ENCODE data around the gene CSK. TPM values are rescaled to one million over a fixed set of nuclear protein-coding genes. Genes with fewer than 3 reads are reported as not detected.

The CSK gene
- total and polyA plus RNA-seq, 2 experiments from 2014 or later: 13.6 to 27.5 TPM

DNA sequence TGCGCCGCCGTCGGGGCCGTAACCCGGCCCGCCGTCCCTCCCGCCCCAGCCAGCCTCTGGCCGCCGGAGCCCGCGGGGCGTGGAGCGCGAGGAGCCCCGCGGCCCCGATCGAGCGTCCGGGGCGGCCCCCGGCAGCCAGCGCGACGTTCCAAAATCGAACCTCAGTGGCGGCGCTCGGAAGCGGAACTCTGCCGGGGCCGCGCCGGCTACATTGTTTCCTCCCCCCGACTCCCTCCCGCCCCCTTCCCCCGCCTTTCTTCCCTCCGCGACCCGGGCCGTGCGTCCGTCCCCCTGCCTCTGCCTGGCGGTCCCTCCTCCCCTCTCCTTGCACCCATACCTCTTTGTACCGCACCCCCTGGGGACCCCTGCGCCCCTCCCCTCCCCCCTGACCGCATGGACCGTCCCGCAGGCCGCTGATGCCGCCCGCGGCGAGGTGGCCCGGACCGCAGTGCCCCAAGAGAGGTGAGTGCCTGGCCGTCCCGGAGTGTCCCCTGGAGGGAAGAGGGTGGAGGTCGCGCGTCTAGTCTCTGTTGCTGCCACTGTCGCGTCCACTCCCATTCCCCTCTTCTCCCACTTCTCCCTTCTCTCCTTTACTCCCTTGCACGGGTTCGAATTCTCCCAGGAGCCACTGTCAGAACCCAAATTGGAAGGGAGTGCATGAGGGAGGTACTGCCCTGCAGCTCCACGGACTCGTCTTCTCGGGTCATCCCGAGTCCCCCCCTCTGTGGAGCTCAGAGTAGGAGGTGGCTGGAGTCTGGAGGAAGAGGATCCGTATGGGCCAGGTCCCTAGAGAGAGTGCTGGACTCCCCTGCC is 585 bp downstream of the CSK start:
- Mint-ChIP-seq H3K4me3 (peak overlapping the region; percentile 82), H3K9me3 (no peaks in the 10 kb centered on the region), H3K36me3 (ENCODE audit: low read depth) (no peaks in the 10 kb centered on the region), H3K4me1 (peaks cover 35% of the 10 kb centered on the region), H3K27ac (no peak overlapping the region), H3K27me3 (ENCODE audit: insufficient read depth, low read depth, poor library complexity) (peaks cover 23% of the 10 kb centered on the region)
- H3K4me1 ChIP-seq (ENCODE audit: insufficient read depth): peaks cover 13% of the 10 kb centered on the region
- H3K79me2 ChIP-seq (replicated peaks; ENCODE audit: insufficient read depth): peaks cover 5% of the 10 kb centered on the region
- H3K27me3 ChIP-seq (ENCODE audit: insufficient read depth): peaks cover 19% of the 10 kb centered on the region
- peak; percentile 58 for DNase-seq (ENCODE audit: low spot score)
- no peaks in the 10 kb centered on the region for H3F3A ChIP-seq (replicated peaks; ENCODE audit: low read depth)
- no peaks in the 10 kb centered on the region for H3K9me2 ChIP-seq (ENCODE audit: insufficient read depth)
- H3K4me3 ChIP-seq: peak overlapping the region; percentile 79
- ATAC-seq: peak; percentile 11
- TF ChIP-seq, protein P1, sequence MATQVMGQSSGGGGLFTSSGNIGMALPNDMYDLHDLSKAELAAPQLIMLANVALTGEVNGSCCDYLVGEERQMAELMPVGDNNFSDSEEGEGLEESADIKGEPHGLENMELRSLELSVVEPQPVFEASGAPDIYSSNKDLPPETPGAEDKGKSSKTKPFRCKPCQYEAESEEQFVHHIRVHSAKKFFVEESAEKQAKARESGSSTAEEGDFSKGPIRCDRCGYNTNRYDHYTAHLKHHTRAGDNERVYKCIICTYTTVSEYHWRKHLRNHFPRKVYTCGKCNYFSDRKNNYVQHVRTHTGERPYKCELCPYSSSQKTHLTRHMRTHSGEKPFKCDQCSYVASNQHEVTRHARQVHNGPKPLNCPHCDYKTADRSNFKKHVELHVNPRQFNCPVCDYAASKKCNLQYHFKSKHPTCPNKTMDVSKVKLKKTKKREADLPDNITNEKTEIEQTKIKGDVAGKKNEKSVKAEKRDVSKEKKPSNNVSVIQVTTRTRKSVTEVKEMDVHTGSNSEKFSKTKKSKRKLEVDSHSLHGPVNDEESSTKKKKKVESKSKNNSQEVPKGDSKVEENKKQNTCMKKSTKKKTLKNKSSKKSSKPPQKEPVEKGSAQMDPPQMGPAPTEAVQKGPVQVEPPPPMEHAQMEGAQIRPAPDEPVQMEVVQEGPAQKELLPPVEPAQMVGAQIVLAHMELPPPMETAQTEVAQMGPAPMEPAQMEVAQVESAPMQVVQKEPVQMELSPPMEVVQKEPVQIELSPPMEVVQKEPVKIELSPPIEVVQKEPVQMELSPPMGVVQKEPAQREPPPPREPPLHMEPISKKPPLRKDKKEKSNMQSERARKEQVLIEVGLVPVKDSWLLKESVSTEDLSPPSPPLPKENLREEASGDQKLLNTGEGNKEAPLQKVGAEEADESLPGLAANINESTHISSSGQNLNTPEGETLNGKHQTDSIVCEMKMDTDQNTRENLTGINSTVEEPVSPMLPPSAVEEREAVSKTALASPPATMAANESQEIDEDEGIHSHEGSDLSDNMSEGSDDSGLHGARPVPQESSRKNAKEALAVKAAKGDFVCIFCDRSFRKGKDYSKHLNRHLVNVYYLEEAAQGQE (IDR thresholded peaks at IDR 0.05; ENCODE audit: unreplicated experiment): no peak
- TF ChIP-seq, protein P2, sequence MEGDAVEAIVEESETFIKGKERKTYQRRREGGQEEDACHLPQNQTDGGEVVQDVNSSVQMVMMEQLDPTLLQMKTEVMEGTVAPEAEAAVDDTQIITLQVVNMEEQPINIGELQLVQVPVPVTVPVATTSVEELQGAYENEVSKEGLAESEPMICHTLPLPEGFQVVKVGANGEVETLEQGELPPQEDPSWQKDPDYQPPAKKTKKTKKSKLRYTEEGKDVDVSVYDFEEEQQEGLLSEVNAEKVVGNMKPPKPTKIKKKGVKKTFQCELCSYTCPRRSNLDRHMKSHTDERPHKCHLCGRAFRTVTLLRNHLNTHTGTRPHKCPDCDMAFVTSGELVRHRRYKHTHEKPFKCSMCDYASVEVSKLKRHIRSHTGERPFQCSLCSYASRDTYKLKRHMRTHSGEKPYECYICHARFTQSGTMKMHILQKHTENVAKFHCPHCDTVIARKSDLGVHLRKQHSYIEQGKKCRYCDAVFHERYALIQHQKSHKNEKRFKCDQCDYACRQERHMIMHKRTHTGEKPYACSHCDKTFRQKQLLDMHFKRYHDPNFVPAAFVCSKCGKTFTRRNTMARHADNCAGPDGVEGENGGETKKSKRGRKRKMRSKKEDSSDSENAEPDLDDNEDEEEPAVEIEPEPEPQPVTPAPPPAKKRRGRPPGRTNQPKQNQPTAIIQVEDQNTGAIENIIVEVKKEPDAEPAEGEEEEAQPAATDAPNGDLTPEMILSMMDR (conservative IDR thresholded peaks at IDR 0.05; ENCODE audit: low read depth in 2 of 2): no peak
- TF ChIP-seq POLR2AphosphoS5 (IDR thresholded peaks at IDR 0.05; ENCODE audit: low read depth) (no peak; the same call in 1 of the 2 replicates), NANOG (IDR thresholded peaks at IDR 0.05; ENCODE audit: borderline replicate concordance) (no peak), CREB1 (CRISPR knock-in tag; IDR thresholded peaks at IDR 0.05; ENCODE audit: low read depth) (no peak), ZNF114 (CRISPR knock-in tag; IDR thresholded peaks at IDR 0.05) (no peak)
- TF ChIP-seq, protein P3, sequence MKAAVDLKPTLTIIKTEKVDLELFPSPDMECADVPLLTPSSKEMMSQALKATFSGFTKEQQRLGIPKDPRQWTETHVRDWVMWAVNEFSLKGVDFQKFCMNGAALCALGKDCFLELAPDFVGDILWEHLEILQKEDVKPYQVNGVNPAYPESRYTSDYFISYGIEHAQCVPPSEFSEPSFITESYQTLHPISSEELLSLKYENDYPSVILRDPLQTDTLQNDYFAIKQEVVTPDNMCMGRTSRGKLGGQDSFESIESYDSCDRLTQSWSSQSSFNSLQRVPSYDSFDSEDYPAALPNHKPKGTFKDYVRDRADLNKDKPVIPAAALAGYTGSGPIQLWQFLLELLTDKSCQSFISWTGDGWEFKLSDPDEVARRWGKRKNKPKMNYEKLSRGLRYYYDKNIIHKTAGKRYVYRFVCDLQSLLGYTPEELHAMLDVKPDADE (IDR thresholded peaks at IDR 0.05): no peak
- TF ChIP-seq, protein P4, sequence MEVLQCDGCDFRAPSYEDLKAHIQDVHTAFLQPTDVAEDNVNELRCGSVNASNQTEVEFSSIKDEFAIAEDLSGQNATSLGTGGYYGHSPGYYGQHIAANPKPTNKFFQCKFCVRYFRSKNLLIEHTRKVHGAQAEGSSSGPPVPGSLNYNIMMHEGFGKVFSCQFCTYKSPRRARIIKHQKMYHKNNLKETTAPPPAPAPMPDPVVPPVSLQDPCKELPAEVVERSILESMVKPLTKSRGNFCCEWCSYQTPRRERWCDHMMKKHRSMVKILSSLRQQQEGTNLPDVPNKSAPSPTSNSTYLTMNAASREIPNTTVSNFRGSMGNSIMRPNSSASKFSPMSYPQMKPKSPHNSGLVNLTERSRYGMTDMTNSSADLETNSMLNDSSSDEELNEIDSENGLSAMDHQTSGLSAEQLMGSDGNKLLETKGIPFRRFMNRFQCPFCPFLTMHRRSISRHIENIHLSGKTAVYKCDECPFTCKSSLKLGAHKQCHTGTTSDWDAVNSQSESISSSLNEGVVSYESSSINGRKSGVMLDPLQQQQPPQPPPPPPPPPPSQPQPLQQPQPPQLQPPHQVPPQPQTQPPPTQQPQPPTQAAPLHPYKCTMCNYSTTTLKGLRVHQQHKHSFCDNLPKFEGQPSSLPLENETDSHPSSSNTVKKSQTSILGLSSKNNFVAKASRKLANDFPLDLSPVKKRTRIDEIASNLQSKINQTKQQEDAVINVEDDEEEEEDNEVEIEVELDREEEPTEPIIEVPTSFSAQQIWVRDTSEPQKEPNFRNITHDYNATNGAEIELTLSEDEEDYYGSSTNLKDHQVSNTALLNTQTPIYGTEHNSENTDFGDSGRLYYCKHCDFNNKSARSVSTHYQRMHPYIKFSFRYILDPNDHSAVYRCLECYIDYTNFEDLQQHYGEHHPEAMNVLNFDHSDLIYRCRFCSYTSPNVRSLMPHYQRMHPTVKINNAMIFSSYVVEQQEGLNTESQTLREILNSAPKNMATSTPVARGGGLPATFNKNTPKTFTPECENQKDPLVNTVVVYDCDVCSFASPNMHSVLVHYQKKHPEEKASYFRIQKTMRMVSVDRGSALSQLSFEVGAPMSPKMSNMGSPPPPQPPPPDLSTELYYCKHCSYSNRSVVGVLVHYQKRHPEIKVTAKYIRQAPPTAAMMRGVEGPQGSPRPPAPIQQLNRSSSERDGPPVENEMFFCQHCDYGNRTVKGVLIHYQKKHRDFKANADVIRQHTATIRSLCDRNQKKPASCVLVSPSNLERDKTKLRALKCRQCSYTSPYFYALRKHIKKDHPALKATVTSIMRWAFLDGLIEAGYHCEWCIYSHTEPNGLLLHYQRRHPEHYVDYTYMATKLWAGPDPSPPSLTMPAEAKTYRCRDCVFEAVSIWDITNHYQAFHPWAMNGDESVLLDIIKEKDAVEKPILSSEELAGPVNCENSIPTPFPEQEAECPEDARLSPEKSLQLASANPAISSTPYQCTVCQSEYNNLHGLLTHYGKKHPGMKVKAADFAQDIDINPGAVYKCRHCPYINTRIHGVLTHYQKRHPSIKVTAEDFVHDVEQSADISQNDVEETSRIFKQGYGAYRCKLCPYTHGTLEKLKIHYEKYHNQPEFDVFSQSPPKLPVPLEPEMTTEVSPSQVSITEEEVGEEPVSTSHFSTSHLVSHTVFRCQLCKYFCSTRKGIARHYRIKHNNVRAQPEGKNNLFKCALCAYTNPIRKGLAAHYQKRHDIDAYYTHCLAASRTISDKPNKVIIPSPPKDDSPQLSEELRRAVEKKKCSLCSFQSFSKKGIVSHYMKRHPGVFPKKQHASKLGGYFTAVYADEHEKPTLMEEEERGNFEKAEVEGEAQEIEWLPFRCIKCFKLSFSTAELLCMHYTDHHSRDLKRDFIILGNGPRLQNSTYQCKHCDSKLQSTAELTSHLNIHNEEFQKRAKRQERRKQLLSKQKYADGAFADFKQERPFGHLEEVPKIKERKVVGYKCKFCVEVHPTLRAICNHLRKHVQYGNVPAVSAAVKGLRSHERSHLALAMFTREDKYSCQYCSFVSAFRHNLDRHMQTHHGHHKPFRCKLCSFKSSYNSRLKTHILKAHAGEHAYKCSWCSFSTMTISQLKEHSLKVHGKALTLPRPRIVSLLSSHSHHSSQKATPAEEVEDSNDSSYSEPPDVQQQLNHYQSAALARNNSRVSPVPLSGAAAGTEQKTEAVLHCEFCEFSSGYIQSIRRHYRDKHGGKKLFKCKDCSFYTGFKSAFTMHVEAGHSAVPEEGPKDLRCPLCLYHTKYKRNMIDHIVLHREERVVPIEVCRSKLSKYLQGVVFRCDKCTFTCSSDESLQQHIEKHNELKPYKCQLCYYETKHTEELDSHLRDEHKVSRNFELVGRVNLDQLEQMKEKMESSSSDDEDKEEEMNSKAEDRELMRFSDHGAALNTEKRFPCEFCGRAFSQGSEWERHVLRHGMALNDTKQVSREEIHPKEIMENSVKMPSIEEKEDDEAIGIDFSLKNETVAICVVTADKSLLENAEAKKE (CRISPR knock-in tag; IDR thresholded peaks at IDR 0.05): no peak
- peaks cover 22% of the 10 kb centered on the region for H4K20me1 ChIP-seq (replicated peaks; ENCODE audit: insufficient read depth)
- peak overlapping the region; percentile 96 for H3K4me2 ChIP-seq
- H3K27ac ChIP-seq (ENCODE audit: low read depth): no peak overlapping the region
- 0 out of 2 replicates have a peak overlapping the region, but pooled peaks have one; percentile 63 for H2AFZ ChIP-seq
- no peaks in the 10 kb centered on the region for H3K36me3 ChIP-seq (ENCODE audit: insufficient read depth)

Measured in GM23338 (cell line).